Measurements from ENCODE around the gene AP1B1.

The AP1B1 gene

DNA sequence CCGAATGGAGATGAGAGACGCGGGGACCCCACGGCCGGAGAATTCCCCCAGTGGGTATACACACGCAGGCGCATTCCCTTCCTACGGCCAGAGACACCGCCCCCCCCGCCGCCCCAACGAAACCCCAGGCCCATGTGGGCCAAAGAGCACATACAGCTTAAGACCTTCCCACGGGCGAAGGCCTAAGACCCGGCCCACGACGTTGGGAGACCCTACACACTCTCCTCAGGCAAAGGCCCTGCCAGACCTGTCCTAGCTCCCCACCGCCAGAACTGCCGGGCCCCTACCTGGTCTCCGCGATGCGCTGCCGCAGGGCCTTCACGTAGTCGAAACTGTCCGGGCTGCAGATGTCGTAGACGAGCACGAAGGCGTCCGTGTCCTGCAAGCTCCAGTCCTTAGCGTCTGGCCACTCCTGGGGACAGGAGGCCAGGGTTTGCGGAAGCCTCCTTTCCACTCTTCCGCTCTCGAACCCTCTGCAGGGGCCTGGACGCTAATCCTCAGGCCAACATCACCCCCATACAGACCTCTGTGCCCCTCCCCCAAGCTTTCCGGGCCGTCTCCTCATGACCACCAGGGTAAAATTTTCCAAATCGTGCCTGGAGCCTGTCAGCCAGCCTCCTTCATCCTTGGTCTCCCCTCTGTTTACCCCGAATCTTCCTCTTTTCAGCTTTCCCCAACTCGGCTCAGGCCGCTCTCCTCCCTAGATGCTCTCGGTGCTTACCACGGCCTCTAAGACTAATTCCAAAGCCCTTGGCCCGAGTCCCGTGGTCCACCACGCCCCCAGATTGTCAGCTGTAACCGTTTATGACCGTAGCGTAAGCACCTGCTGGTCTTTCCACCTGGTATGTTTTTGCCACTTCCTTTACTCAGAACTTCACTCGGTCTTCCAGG, 74.5 kb downstream of the AP1B1 start:
- DNase-seq (ENCODE audit: low read depth, low spot score), result no peak

DNA sequence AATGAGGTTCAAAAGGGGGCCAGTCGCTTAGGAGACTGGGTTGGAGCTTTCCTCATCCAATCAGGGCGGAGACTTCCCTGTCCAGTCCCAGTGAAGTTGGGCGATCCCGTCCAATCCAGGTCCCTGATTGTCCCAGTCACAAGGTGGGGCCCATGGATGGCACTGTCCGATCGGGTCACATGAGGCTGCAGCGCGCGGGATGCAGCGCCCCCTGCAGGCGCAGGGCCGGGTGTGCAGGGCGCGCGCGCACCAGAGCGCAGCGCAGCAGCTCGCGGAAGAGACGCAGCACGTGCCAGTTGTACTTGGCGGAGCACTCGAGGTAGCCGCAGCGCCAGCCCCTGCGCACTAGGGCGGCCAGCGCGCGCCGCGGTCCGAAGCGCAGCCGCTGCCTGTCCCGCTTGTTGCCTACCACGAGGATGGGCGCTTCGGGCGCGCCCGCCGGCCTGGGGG, 75.2 kb downstream of the AP1B1 start:
- DNase-seq (ENCODE audit: low read depth, low spot score), result no peak

DNA sequence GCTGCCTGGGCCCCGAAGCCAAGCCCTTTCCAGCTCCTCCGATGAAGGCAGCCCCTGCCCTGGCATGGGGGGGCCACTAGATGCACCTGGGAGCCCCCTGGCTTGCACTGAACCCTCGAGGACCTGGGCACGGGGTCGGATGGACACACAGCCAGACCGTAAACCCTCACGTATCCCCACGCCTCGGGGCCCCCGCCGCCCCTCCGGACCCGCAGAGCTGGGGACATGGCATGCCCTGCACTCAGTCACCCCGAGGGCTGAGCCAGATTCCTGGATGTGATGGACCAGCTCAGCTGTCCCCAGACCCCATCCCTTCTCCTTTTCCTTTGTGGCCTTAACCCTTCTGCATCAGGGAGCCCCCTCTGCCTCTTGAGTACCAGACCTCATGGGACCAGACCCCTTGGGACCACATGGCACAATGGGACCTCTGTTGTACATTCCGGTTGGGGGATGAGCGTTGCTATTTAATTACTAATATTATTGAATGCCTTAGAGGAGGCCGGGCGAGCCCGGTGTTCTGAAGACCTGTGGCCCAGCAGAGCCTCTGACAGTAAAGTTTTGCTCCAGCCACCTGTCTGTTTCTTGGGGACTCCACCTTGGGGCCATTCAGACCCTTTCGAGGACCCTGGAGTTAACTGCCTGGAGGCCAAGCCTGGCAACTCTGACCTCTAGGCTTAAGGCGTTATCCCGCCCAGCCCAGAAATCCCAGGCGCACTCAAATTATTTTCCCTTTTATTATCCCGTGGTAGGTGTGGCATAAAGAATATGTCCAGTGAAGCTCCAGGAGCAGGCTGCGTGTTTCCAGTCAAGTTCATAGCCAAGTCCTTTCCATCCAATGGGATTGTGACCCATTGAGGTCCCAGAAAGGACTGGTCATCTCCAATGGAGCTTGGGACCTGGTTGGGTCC, 75.9 kb downstream of the AP1B1 start:
- no peak for DNase-seq (ENCODE audit: low read depth, low spot score)

DNA sequence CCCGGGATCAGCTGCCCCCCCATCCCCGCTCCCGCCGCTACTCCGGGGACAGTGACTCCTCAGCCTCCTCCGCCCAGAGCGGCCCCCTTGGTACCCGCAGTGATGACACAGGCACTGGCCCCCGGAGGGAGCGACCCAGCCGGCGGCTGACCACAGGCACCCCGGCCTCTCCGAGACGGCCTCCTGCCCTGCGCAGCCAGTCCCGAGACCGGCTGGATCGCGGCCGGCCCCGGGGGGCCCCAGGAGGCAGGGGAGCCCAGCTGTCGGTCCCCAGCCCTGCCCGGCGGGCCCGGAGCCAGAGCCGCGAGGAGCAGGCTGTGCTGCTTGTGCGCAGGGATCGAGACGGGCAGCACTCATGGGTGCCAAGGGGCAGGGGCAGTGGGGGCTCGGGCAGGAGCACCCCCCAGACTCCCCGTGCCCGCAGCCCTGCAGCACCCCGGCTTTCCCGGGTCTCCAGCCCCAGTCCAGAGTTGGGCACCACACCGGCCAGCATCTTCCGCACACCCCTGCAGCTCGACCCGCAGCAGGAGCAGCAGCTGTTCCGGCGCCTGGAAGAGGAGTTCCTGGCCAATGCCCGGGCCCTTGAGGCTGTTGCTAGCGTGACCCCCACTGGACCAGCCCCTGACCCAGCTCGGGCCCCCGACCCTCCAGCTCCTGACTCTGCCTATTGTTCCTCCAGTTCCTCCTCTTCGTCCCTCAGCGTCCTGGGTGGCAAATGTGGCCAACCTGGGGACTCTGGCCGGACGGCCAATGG, 76.7 kb downstream of the AP1B1 start:
- DNase-seq (ENCODE audit: low read depth, low spot score), result no peak

DNA sequence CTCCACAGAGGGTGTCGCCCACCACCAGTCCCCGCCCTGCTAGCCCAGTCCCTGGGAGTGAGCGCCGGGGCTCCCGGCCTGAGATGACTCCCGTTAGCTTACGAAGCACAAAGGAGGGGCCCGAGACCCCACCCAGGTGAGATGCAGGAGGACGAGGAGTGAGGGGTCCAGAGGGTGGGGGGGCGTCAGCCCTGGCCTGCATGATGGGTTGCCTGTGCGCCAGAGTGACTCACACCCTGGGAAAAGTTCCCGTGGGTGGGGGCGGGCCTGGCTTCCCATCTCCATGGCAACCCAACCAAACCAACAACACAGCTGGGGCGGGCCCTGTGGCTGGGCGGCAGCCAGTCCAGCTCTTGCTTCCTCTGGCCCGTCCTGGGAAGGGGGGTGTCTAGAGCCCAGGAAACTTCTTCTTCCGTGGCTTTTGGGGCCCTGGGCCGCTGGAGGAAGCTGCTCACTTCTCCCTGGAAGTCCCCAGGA, 77.5 kb downstream of the AP1B1 start:
- DNase-seq (ENCODE audit: low read depth, low spot score), result peak; percentile 88

DNA sequence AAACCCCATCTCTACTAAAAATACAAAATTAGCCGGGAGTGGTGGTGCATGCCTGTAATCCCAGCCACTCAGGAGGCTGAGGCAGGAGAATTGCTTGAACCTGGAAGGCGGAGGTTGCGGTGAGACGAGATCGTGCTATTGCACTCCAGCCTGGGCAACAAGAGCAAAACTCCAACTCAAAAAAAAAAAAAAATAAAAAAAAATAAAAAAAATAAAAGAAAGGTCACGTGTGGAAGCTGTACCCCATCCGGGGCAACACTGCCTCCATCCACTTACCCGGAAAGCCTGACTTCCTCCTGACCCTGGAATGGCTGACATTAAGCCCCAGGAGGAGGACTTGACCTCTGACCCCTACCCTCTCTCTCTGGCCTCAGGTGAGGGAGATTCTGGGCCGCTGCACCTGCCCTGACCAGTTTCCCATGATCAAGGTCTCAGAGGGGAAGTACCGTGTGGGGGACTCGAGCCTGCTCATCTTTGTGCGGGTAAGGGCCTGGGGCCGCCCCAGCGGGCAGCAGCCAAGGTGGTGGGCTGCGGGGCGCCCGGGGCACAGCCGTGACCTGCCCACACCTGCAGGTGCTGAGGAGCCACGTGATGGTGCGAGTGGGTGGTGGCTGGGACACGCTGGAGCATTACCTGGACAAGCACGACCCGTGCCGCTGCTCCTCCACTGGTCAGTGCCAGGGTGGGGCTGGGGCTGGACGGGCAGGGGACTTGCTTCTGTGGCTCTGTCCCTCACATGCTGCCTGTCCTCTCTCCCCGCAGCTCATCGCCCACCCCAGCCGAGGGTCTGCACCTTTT, 78.1 kb downstream of the AP1B1 start:
- DNase-seq (ENCODE audit: low read depth, low spot score), result no peak

DNA sequence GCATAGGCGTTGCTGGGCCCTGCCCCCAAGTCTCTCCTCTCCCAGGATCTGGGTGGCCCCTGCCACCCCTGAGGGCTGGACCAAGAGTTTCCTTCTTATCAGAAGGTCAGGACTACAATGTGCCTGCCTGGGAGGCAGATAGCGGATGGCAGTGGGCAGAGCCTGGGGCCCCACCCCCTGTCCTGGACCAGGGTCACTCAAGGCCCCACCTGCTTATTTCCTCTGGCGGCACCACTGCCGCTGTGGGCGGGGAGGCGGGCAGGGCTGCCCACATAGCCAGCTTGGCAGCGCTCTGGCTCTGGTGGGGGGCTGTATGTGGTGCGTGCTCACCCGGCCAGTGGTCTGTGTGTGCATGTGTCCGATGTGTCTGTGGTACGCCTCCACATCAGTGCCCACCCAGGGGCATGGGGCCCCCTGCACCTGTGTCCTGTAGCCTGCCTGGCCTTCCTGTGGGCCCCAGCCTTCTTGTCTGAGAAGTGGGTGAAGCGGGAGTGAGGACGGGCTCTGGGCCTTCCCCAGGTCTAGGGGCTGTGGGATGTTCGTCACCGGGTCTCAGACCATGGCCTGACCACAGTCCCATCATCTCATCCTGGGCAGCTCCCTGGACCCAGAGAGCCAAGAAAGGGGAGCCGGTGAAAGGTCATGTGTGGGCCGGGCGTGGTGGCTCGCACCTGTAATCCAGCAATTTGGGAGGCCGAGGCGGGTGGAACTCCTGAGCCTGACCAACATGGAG, 78.9 kb downstream of the AP1B1 start:
- DNase-seq (ENCODE audit: low read depth, low spot score), result no peak

DNA sequence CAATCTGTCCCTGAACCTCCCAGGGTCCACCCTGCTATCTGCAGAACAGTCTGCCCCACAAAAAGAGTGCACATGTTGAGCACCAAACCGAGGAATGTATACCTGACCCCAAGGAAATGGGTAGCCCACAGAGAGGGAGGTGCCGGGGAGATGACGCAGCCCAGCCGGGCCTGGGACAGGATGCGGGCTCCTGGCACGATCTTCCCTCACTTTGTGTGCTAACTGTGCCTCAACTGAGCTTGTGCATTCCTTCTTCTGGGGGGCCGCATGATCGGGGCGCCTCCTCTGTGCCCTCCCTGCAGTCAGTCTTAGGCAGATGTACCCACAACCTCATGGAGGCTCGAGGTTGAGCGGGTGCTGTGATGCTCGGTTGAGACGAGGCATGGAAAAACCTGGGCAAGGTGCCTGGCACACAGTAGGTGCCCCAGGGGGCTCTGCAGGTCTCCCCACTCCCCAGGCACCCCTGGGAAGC, 79.5 kb downstream of the AP1B1 start:
- no peak for DNase-seq (ENCODE audit: low read depth, low spot score)

DNA sequence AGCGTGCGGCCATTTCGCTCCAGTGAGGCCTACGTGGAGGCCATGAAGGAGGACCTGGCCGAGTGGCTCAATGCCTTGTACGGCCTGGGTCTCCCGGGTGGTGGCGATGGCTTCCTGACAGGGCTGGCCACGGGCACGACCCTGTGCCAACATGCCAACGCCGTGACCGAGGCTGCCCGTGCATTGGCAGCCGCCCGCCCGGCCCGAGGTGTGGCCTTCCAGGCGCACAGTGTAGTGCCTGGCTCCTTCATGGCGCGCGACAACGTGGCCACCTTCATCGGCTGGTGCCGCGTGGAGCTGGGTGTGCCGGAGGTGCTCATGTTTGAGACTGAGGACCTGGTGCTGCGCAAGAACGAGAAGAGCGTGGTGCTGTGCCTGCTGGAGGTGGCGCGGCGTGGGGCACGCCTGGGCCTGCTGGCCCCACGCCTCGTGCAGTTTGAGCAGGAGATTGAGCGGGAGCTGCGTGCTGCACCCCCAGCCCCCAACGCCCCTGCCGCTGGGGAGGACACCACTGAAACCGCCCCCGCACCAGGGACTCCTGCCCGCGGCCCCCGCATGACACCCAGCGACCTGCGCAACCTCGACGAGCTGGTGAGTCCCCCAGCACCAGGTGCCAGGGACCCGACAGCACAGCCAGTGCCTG, 80.1 kb downstream of the AP1B1 start:
- no peak for DNase-seq (ENCODE audit: low read depth, low spot score)

DNA sequence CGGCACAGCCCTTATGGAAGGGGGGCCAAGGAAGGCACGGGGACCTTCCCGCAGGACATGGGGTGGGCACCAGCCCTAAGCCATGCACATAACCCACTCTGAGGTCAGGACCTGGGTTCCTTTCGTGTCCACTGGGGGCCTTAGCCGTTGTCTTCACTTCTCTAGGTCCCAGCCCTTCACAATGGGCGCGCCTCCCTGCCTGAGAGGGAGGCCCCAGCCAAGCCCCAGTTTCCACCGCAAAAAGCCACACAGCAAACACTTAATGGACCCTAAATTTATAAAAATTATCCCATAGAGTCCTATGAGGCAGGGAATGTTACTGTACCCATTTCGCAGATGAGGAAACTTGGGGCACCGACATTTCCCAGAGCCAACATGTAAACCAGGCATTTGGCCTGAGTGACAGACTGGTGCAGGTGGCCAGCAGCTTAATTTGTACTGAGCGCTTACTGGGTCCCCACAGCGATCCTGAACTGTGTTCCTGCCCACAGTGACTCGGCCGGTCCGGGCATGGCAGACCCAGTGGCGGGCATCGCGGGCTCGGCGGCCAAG, 80.7 kb downstream of the AP1B1 start:
- DNase-seq (ENCODE audit: low read depth, low spot score), result no peak

DNA sequence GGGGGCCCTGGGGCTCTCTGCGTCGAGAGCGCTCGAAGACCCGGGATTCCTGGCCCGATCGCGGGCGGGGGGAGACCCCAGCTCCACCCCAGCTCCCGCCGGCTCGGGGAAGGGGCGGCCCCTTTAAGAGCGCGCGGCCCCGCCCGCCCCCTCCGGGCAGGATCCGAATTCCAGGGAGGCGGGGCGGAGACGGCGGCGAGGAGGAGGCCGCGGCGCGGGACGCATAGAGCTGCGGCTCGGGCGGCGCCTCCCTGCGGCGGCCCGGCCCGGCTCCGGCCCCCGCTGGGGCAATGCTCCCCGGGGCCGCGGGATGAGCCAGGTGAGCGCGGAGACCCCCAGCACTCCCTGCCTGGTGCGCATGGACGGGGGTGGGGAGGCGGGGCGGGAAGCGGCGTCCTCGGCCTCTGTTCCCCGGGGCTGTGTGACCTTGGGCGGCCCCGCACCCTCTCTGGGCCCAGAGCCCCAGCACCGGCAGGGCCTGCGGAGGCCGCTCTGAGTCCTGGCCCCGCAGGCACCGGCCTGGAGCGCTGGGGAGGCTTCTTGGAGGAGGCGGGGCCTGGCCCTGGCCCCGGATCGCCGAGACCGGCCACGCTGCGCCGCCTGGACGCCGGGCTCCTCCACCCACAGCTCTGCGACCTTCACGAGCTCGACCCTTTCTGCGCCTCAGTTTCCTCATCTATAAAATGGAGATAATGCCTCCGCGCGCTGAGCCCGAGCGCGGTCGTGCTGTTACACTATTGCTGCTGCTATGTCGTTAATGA, 81.4 kb downstream of the AP1B1 start:
- no peak for DNase-seq (ENCODE audit: low read depth, low spot score)

DNA sequence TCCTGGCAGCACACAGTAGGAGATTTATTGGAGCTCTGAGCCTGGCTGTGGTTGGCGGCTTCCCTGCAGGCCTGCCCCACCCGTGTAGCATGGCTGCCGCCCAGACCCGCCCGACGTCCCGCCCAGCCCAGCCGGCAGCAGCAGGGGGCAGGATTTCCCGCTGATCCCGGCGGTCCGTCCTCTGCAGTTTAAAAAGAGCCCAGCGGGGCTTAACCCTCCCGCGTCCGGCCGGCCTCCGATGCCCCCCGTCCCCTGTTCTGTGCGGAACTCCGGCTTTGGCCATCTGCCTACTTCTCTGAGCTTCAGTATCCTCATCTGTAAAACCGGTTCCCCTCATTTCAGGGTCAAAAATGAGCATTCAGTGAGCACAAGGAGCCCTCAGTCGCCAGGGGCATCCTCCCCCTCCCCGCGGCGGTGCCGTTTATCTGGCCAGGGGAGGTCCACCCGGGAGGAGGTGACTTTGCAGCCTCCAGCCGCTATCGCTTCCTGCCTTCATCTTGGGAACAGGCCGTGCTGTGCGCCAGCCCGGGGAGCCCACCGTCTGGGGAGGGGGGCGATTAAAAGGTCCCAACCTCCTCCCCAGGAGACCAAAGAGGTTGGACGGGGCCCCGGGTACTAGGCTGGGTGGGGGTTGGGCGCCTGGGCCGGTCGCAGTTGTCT, 82.1 kb downstream of the AP1B1 start, which contains the start of gene GAS2L1:
Gene GAS2L1 (plus strand): TSS at position 476 of the 660 bp plus-strand sequence. CDS start 1,456 bp downstream, outside the sequence.
- DNase-seq (ENCODE audit: low read depth, low spot score), result peak; percentile 67

DNA sequence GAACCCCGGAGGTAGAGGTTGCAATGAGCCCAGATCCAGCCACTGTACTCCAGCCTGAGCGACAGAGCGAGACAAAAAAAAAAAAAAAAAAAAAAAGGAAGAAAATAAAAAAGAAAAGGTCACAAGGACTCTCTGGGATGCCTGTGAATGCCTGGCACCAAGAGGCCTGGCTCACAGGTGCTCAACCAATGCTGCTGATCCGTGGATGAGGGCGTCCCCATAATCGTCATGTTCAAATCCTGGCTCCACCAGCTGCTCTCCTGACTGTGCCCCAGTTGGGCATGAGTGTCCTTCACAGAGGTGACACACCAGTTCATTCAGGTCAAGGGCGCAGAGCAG, 82.6 kb downstream of the AP1B1 start:
- no peak for DNase-seq (ENCODE audit: low read depth, low spot score)

DNA sequence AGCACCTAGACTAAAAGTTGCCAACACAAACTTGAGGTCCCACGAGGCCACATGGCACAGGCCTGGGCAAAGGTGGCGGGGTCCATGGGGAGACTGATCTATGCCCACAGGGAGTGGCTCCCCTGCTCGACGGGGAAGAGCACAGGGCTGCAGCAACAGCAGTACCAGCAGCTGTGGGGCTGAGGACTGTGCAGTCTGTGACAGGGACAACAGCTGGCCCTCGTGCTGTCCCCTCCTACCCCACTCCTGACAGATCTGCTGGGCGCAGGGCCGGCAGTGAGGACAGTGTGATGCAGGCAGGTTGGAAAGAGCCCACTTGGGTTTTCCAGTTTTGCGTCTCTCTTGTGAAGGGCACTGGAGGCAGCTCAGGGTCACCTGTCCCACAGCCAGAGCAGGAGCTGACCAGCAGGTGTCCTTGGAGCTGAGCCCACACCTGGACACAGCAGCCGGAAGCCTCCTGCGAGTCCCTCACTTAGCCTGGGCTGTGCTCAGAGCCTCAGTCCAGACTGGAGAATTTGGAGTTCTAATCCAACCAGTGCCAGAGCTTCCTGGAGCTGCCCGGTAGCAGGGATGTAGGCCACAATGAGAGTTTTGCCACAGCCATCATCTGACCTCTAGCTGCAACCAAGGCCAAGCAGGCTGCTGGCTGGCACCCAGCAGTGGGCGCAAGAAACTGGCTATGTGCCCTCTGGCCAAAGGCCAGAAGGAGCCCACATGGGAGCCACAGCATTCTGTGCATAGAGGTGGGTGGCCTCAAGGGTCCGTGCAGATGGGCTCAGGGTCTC, 85.5 kb downstream of the AP1B1 start:
- DNase-seq (ENCODE audit: low read depth, low spot score), result no peak

DNA sequence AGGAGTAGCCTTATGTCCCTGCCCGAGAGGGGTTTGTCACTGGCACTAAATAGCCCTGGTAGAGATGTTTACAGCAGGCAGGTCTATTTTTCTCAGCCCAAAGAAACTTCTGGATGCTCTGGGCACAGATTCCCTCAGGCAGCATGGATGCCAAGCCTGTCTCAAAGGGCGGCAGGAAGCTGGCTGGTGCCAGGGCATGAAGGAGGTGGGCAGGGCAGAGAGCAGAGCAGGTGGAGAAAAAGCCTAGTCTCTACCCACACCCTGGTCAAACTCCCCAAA, 86.0 kb downstream of the AP1B1 start:
- DNase-seq (ENCODE audit: low read depth, low spot score), result no peak

DNA sequence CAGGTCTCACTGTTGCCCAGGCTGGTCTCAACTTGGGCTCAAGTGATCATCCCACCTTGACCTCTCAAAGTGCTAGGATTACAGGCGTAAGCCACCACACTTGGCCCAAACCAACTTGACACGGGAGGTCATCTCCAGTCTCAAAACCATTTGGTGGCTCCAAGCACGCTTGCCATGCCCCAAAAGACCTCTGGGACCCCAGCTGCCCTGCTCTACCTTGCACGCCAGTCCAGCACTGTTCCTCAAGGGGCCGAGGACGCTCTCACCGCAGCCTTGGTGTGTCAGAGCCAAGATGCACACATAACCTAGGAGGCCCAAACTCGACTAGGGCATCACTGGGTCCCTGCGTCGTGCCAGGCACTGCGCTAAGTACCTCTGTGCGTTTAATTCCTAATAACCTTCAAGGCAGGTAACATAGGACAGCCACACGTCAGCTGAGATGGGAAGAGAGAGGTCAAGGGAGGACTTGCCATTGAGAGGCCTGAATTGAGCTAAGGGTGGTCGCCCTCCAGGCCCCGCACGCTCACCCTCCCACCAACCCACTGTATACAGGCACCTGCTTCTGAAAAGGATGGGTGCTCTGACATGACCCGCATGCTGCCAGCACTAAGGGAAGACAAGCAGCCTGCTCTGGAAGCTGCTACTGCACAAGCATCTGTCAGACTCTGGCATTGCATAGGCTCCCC, 86.5 kb downstream of the AP1B1 start:
- no peak for DNase-seq (ENCODE audit: low read depth, low spot score)

Data from smooth muscle cell of the brain vasculature (primary cell).